ENCODE results near the gene LRTM2.

Gene LRTM2

GRCh38 chr12:1844223-1844622, 23.9 kb downstream of the LRTM2 start:
- DNase-seq: no peak

- no peak for DNase-seq
Observed at GRCh38 chr12:1844661-1845409, 24.5 kb downstream of the LRTM2 start.

- DNase-seq: no peak
Observed at GRCh38 chr12:1845427-1845826, 25.1 kb downstream of the LRTM2 start.

GRCh38 chr12:1845886-1846285, 25.5 kb downstream of the LRTM2 start:
- no peak for DNase-seq

- no peak for DNase-seq
Observed at GRCh38 chr12:1846421-1847405, 26.3 kb downstream of the LRTM2 start.

- no peak for DNase-seq
Observed at GRCh38 chr12:1847411-1847810, 27.0 kb downstream of the LRTM2 start.

- no peak for DNase-seq
Observed at GRCh38 chr12:1848146-1848545, 27.8 kb downstream of the LRTM2 start.

GRCh38 chr12:1848745-1849144, 28.4 kb downstream of the LRTM2 start:
- DNase-seq: no peak

- DNase-seq: no peak
Observed at GRCh38 chr12:1851151-1851701, 30.9 kb downstream of the LRTM2 start.

- no peak for DNase-seq
Observed at GRCh38 chr12:1852076-1852475, 31.7 kb downstream of the LRTM2 start.

GRCh38 chr12:1853716-1854115, 33.4 kb downstream of the LRTM2 start:
- DNase-seq: no peak

- DNase-seq: no peak
Observed at GRCh38 chr12:1855241-1855640, 34.9 kb downstream of the LRTM2 start.

GRCh38 chr12:1857086-1857485, 36.7 kb downstream of the LRTM2 start:
- DNase-seq: no peak

GRCh38 chr12:1857821-1858220, 37.5 kb downstream of the LRTM2 start:
- DNase-seq: no peak

GRCh38 chr12:1858456-1858855, 38.1 kb downstream of the LRTM2 start:
- no peak for DNase-seq

- DNase-seq: no peak
Observed at GRCh38 chr12:1859643-1860042, 39.3 kb downstream of the LRTM2 start.

GRCh38 chr12:1862973-1863372, 42.6 kb downstream of the LRTM2 start:
- no peak for DNase-seq

GRCh38 chr12:1863823-1864222, 43.5 kb downstream of the LRTM2 start:
- DNase-seq: no peak

GRCh38 chr12:1864456-1864855, 44.1 kb downstream of the LRTM2 start:
- DNase-seq: no peak

GRCh38 chr12:1864867-1865266, 44.5 kb downstream of the LRTM2 start:
- no peak for DNase-seq

- DNase-seq: no peak
Observed at GRCh38 chr12:1865284-1865866, 45.0 kb downstream of the LRTM2 start.

- DNase-seq: no peak
Observed at GRCh38 chr12:1869145-1869544, 48.8 kb downstream of the LRTM2 start.

GRCh38 chr12:1870086-1870485, 49.7 kb downstream of the LRTM2 start:
- no peak for DNase-seq
